H7 (cell line): ENCODE data around the gene ELF2. TPM values are rescaled to one million over a fixed set of nuclear protein-coding genes. Genes with fewer than 3 reads are reported as not detected.
"Not testable (repeated sequence)": the region's sequence is repeated elsewhere in the genome, so short reads cannot be mapped to it uniquely, and the experiment has no call there.

Experiments
- DNase-seq: peaks from one replicate; pipeline ENCODE4 v3.0.0; 2012
- H3K27me3 ChIP-seq: 2 replicates; pipeline ENCODE4 v1.6.0; 2011; ENCODE audit warnings: mild to moderate bottlenecking, low read length; ENCODE audit not compliant: control insufficient read depth, insufficient read depth
- H3K36me3 ChIP-seq: replicated peaks from 2 replicates; pipeline ENCODE4 v1.5.1; 2011; ENCODE audit warnings: low read length; ENCODE audit not compliant: control insufficient read depth, insufficient read depth
- H3K4me3 ChIP-seq: 2 replicates; pipeline ENCODE4 v1.5.1; 2011; ENCODE audit warnings: low read depth, mild to moderate bottlenecking, control low read depth, low read length, moderate library complexity; ENCODE audit not compliant: insufficient read depth
- total RNA-seq: library from RNA; depleted of rRNA; stranded (reverse); fragments of >200 nt; shearing (Covaris generic); gene quantifications from 2 replicates; pipeline ENCODE4 v1.2.3, GENCODE V29; 2014

Gene ELF2
- total RNA-seq, 1 experiment from 2014 or later, result 29.9 TPM

- Histone ChIP-seq H3K36me3 (no peaks in the 10 kb centered on the region), H3K27me3 (no peaks in the 10 kb centered on the region), H3K4me3 (no peak overlapping the region)
- DNase-seq, result no peak
Measured at GRCh38 chr4:139142980-139143379, 34.0 kb downstream of the ELF2 start.

DNA sequence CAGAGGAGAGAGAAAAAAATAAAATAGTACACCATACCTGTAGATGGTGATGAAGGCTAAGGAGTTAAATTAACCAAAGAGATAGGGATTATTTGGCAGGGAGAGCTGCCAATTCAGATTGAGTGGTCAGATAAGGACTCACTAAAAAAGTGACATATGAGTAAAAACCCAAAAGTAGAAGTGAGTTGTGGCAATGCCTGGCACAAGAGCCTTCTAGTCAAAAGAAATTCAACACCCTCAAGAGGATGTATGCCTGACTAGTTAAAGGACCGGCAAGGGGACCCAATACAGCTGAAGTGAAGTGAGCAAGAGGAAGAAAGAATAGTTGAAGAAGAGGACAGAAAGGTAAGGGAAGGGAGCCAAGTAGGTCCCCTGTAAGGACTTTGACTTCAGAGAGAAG lies 34.9 kb downstream of the ELF2 start:
- DNase-seq, result no peak
- H3K4me3 ChIP-seq, result no peak overlapping the region
- H3K36me3 ChIP-seq, result no peaks in the 10 kb centered on the region; the same call in 1 of the 2 replicates
- H3K27me3 ChIP-seq, result no peaks in the 10 kb centered on the region

DNA sequence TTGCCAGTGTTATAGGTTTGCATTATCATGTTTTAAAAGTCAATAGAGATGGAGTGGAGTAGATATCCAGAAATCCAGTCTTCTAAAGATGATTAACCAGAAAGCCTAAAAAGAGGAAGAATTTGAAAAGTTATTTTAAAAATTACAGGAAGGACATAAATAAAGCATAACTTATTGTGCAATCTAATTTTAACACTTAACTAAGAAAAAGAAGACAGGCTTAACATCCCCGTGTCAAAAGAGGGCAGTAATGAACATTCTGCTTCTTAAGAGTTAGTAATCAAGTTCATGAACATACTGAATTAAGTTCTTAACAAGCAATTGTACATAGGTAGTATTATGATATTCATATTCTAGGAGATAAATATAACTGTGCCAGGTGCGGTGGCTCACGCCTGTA lies 39.3 kb downstream of the ELF2 start:
- Histone ChIP-seq H3K27me3 (no peaks in the 10 kb centered on the region), H3K36me3 (peaks cover 1% of the 10 kb centered on the region; the same call in 1 of the 2 replicates), H3K4me3 (no peak overlapping the region)
- no peak for DNase-seq

DNA sequence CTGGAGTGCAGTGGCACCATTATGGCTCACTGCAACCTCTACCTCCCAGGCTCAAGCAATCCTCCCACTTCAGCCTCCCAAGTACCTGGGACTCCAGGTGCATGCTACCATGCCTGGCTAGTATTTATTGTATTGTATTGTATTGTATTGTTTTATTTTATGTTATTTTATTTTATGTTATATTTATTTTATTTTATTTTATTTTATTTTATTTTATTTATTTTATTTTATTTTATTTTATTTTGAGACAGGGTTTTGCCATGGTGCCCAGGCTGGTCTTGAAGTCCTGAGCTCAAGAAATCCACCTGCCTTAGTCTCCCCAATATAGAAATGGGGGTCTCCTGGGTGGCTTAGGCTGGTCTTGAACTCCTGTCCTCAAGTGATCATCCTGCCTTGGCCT lies 42.6 kb downstream of the ELF2 start:
- no peaks in the 10 kb centered on the region for H3K27me3 ChIP-seq
- no peak for DNase-seq
- no peak overlapping the region for H3K4me3 ChIP-seq
- H3K36me3 ChIP-seq, result peaks cover 1% of the 10 kb centered on the region; the same call in 1 of the 2 replicates

DNA sequence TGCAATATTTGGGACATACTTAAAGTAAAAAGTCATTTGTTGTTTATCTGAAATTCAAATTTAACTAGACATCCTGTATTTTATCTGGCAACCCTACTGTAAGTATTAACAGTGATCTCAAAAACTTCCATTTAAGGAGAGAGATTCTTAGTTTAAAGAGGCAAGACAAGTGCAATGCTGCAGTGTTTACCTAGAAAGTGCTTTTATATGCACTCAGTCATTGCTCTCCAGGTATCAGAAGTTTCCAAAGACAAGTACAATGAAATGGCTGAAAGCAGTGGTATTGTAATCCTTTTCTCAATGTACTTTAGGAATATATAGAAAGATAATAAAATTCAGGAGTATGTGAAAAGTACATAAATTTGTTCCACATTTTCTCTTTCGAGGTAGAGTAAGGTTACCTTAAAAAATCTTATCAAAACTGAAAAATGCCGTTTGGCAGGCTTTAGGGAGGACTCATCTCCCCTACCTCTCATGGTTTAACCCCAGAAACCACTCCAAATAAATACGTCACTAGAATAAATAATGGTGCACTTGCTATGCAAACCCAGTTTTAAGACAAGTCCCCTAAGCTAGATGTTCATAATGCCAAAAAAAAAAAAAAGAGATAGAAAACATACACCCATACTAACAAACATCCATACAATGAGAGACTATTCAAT lies 45.7 kb downstream of the ELF2 start:
- H3K27me3 ChIP-seq, result no peaks in the 10 kb centered on the region
- H3K36me3 ChIP-seq, result peaks cover 1% of the 10 kb centered on the region; the same call in 1 of the 2 replicates
- no peak overlapping the region for H3K4me3 ChIP-seq
- no peak for DNase-seq

- no peaks in the 10 kb centered on the region for H3K27me3 ChIP-seq
- H3K36me3 ChIP-seq, result peaks cover 1% of the 10 kb centered on the region; the same call in 1 of the 2 replicates
- no peak overlapping the region for H3K4me3 ChIP-seq
- no peak for DNase-seq
Measured at GRCh38 chr4:139129206-139129605, 47.8 kb downstream of the ELF2 start.

DNA sequence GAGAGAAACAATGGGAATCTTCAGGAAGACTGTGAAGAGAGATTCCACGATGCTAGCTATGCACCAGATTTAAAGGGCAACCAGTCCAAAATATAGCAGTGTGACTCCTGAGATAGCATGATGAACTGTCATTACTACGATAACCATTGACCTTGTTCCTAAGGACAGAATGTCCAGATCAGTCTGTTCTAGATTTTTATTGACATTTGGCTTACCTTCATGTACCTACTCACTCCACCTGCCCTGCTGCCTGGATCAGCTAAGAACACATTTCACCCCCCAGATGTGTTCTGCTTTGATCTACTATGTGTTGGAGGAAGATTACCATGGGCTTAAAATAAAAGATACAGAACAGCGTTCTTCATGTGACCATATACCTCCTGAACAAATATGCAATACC lies 50.1 kb downstream of the ELF2 start:
- no peak overlapping the region for H3K4me3 ChIP-seq

DNA sequence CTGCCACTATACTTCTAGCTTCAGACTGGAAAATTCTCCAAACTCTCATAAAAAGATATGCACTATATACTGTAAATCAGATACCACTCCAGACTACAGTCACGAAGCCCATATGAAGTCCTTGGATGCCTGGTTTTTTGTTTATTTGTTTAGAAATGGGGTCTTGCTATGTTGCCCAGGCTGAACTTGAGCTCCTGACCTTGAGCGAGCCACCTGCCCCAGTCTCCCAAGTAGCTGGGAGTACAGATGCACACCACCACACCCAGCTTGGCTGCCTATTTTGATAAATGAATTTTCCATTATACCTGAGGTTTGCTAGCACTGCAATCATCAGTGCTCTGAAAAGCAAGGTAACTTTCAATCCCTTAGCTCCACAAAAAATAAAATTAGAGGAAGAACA lies 53.1 kb downstream of the ELF2 start:
- Histone ChIP-seq H3K4me3 (no peak overlapping the region), H3K36me3 (no peaks in the 10 kb centered on the region; the same call in 1 of the 2 replicates), H3K27me3 (no peaks in the 10 kb centered on the region)
- DNase-seq, result no peak

More for the DNA sequence above, 50.1 kb downstream of the ELF2 start:
- DNase-seq, result no peak
- Histone ChIP-seq H3K36me3 (no peaks in the 10 kb centered on the region; the same call in 1 of the 2 replicates), H3K27me3 (no peaks in the 10 kb centered on the region)

DNA sequence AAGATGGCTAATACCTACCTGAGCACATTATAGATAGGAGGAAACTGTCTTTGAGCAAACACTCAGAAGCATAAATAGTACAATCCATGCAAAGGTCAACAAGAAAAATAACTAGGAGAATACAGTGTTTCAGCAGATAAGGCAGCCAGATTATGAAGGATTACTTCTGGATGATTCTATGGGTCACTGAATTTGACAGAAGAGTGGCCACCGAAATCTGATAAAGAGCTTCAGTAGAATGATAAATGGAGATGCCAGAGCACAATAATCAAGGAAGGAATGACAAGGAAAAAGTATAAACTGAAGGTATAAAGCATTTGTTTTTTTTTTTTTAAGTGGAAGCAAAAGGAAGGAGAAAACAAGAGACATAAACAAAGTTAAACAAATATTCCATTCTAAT lies 58.7 kb downstream of the ELF2 start:
- Histone ChIP-seq H3K36me3 (peaks cover 2% of the 10 kb centered on the region), H3K4me3 (no peak overlapping the region)
- DNase-seq, result no peak

GRCh38 chr4:139115226-139115625 lies 61.8 kb downstream of the ELF2 start:
- H3K36me3 ChIP-seq, result peaks cover 2% of the 10 kb centered on the region
- H3K27me3 ChIP-seq, result no peaks in the 10 kb centered on the region
- no peak for DNase-seq
- no peak overlapping the region for H3K4me3 ChIP-seq

More for the DNA sequence above, 58.7 kb downstream of the ELF2 start:
- no peaks in the 10 kb centered on the region for H3K27me3 ChIP-seq

- H3K27me3 ChIP-seq, DNase-seq, H3K36me3 ChIP-seq, H3K4me3 ChIP-seq: not testable (repeated sequence)
Measured at GRCh38 chr4:139114795-139115194, 62.2 kb downstream of the ELF2 start.

GRCh38 chr4:139112650-139113049 lies 64.4 kb downstream of the ELF2 start:
- Histone ChIP-seq H3K36me3 (peaks cover 2% of the 10 kb centered on the region), H3K27me3 (no peaks in the 10 kb centered on the region), H3K4me3 (no peak overlapping the region)
- DNase-seq, result no peak

- H3K27me3 ChIP-seq, result no peaks in the 10 kb centered on the region
- DNase-seq, result no peak
- no peaks in the 10 kb centered on the region for H3K36me3 ChIP-seq
- H3K4me3 ChIP-seq, result no peak overlapping the region
Measured at GRCh38 chr4:139108567-139109128, 68.4 kb downstream of the ELF2 start.

DNA sequence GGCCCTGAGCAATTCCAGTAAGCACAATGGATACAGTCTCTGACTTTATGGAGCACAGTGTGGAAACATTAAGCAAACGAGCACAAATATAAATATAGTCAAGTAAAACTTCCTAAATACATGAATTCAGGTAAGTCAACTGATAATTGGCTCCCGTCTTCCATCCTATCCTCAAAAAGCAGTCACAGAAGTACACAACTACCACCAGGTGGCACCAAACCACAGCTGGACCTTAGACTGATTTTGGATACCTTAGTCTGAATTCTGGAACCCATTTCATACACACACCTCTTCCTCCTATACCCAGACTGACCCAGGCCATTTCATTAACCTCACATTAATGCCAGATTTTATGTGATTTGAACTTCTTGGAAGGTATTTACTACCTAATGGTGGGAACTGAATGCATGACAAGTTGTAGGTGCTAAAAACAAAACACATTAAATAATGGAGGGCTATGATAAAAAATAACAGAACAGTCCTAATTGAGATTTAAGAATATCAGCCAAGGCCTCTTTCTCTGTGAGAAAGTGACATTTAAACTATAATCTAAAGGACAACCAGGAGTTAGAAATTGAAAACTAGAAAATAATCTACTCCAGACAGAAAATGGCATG lies 77.5 kb downstream of the ELF2 start:
- H3K27me3 ChIP-seq, result no peaks in the 10 kb centered on the region

GRCh38 chr4:139092271-139092670 lies 84.7 kb downstream of the ELF2 start:
- H3K36me3 ChIP-seq, result no peaks in the 10 kb centered on the region
- H3K27me3 ChIP-seq, result no peaks in the 10 kb centered on the region
- no peak for DNase-seq

More for the DNA sequence above, 77.5 kb downstream of the ELF2 start:
- Histone ChIP-seq H3K36me3 (no peaks in the 10 kb centered on the region), H3K4me3 (no peak overlapping the region)
- peak; percentile 75 for DNase-seq

More at GRCh38 chr4:139092271-139092670, 84.7 kb downstream of the ELF2 start:
- H3K4me3 ChIP-seq, result no peak overlapping the region
